Pulmonary artery endothelial cell (primary cell): ENCODE results near the gene SPPL2C. TPM values are rescaled to one million over a fixed set of nuclear protein-coding genes. Genes with fewer than 3 reads are reported as not detected.
A peak's percentile ranks its signal among the peaks of the same experiment; 100 is the strongest.

ENCODE experiments used
- DNase-seq: peaks from one replicate; pipeline ENCODE4 v3.0.0-alpha.2; 2011; ENCODE audit warnings: low read depth, low spot score
- total RNA-seq: library from RNA; depleted of rRNA; stranded (reverse); fragments of >200 nt; gene quantifications from 2 replicates; pipeline ENCODE4 v1.2.3, GENCODE V29; 2014

Gene SPPL2C
- total RNA-seq, 1 donor from 2014 or later, result not detected

DNA sequence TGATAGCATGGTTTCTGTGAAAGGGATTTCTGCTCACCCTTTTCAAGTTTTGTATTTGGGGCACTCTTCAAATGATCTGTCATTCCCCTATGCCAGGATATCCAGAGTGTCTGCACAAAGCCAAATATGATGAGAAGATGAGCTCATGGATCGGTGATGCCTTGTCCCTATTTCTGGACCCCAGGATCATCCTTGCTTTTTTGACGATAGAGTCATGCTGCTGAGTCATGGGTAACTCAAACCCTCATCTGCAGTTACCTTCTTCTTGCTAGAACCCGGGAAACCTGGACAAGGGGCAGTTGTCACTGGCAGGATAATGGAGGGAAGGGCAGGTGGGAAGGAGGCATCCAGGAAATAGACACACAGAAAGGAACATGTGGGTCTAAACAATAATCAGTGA lies 31.9 kb downstream of the SPPL2C start:
- DNase-seq, result no peak

DNA sequence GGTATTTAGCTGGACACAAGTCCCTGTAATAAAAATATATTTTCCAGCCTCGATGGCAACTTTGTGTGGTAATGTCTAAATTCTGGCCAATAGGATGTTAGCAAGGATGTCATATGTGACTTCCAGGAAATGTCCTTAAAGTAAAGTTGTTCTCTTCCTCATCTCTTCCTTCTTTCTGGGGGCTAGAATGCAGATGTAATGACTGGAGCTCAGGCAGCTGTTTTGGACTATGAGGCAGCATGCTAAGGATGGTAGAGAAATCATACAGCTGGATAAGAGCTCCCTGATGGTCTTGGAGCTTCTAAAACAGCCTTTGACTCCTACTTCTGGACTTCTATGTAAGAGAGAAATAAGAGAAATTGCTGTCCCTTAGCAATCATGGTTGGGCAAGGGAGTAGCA lies 32.8 kb downstream of the SPPL2C start:
- no peak for DNase-seq

DNA sequence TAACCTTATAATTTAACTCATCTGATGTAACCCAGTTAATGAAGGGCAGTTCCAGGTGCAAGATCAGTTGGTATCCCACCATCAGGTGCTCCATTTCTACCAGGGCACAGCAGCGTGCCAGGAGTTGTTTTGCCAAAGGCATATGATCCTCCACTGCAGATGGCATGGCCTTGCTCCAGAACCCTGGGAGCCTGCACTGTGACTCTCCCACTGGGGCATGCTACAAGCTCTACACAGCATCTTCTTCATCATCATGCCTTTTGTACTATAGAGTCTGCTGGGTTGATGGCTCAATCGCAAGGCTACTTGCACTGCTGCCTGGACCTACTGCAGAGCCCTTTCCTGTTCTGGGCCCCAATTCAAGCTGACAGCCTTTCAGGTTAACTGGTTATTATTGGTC lies 38.4 kb downstream of the SPPL2C start:
- no peak for DNase-seq

GRCh38 chr17:45886852-45887251 lies 42.2 kb downstream of the SPPL2C start:
- DNase-seq, result no peak

- no peak for DNase-seq
Measured at GRCh38 chr17:45888392-45888791, 43.7 kb downstream of the SPPL2C start.

DNA sequence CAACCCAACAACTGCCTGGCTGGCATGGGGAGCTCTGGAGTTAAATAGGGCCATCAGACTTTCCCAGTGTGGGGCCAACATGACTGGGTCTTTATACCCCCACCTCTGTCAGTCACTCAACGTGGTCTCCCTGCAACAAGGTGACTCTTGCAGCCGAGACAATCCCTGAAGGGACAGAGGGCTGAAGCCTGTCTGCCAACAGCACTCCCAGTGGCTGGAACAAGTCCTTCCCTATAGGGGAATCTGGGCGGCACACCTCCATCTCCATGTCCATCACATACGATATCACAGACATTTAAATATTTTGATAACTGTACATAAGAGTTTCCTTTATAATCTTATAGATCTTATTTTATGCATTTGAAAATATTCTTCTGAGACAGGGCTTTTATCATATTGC lies 44.9 kb downstream of the SPPL2C start:
- no peak for DNase-seq

- no peak for DNase-seq
Measured at GRCh38 chr17:45893725-45894021, 49.0 kb downstream of the SPPL2C start.

GRCh38 chr17:45894022-45894784 lies 49.5 kb downstream of the SPPL2C start, which contains the start of gene MAPT:
MAPT (plus strand) TSS chr17:45894554; CDS start chr17:45962338, 67,784 bp downstream.
- DNase-seq, result peak; percentile 74

DNA sequence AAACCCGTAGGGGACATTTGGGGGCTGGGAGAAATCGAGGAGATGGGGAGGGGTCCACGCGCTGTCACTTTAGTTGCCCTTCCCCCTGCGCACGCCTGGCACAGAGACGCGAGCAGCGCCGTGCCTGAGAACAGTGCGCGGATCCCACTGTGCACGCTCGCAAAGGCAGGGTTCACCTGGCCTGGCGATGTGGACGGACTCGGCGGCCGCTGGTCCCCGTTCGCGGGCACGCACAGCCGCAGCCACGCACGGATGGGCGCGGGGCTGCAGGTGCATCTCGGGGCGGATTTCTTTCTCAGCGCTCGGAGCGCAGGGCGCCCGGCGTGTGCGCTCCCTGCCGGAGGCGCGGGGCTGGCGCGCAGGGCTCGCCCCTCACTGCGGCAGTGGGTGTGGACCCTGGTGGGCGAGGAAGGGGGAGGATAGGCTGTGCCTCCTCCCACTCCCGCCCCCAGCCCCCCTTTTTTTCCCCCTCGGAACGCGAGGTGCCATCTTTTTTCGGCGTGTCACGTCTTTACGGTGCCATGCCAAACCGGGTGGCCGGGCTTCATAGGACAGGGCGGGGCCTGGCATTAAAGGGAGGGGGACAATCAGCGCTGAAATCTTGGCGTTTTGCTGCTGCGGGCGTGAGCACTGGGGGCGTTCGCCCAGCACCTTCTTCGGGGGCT lies 50.8 kb downstream of the SPPL2C start:
- no peak for DNase-seq

GRCh38 chr17:45895969-45896785 lies 51.5 kb downstream of the SPPL2C start:
- no peak for DNase-seq

Other genes with a start within 250 kb of the SPPL2C start
- not detected in 2 replicates for gene CRHR1, start 60.6 kb upstream of the SPPL2C start, total RNA-seq
- gene MAPT, start 49.7 kb downstream of the SPPL2C start, total RNA-seq, result 0.07 and 0.18 TPM in 2 replicates
- gene STH, start 154.4 kb downstream of the SPPL2C start, total RNA-seq, result not detected in 2 replicates